NK-92 (cell line): ENCODE measurements around the gene TAS2R31.

ENCODE experiments used
- DNase-seq: peaks from one replicate; lab custom pipeline; 2025; ENCODE audit not compliant: unreplicated experiment; lab: John Stamatoyannopoulos, UW

The TAS2R31 gene

GRCh38 chr12:11007608-11008007 is 23.6 kb downstream of the TAS2R31 start:
- DNase-seq: no peak

GRCh38 chr12:10998204-10998603 is 33.0 kb downstream of the TAS2R31 start, which contains the start of gene TAS2R20:
TAS2R20 (minus strand) TSS chr12:10998304; CDS start chr12:10997875, 429 bp downstream.
- DNase-seq: no peak

- DNase-seq: no peak
Measured at GRCh38 chr12:10994307-10994706, 36.9 kb downstream of the TAS2R31 start.

- no peak for DNase-seq
Measured at GRCh38 chr12:10989107-10989506, 42.1 kb downstream of the TAS2R31 start.

GRCh38 chr12:10986812-10987211 is 44.4 kb downstream of the TAS2R31 start, which contains the start of gene TAS2R50:
TAS2R50 (minus strand) TSS chr12:10986912; CDS start chr12:10986860, 52 bp downstream.
- DNase-seq: no peak

- no peak for DNase-seq
Measured at GRCh38 chr12:10982244-10982643, 49.0 kb downstream of the TAS2R31 start.
